CD4-positive, CD25-positive, alpha-beta regulatory T cell (primary cell): ENCODE measurements around the gene HELB. TPM values are rescaled to one million over a fixed set of nuclear protein-coding genes. Genes with fewer than 3 reads are reported as not detected.
A peak's percentile ranks its signal among the peaks of the same experiment; 100 is the strongest.

ENCODE experiments used
- ATAC-seq, 2 donors: fragments of 150-1000 bp; cut with Tn5 transposase; one replicate each; pipeline ENCODE4 v1.10.0; 2021; ENCODE audit warnings: low read depth in 2 of 2, moderate number of reproducible peaks in 2 of 2, moderate library complexity in 1 of 2
- DNase-seq, 3 donors: peaks; one replicate each; pipeline versions ENCODE4 v3.0.0 to v3.0.0-alpha.2; 2012 to 2022; ENCODE audit warnings: mixed read lengths in 1 of 3
- H3K27ac ChIP-seq: one replicate; pipeline ENCODE4 v1.7.0; 2013; ENCODE audit warnings: mild to moderate bottlenecking, low read length; ENCODE audit not compliant: insufficient read depth, poor library complexity, severe bottlenecking
- H3K27me3 ChIP-seq: one replicate; pipeline ENCODE4 v1.7.0; 2013; ENCODE audit warnings: low read length; ENCODE audit not compliant: control insufficient read depth, insufficient read depth
- H3K36me3 ChIP-seq: one replicate; pipeline ENCODE4 v1.7.0; 2013; ENCODE audit warnings: mild to moderate bottlenecking, low read length, moderate library complexity; ENCODE audit not compliant: control insufficient read depth, insufficient read depth
- H3K4me1 ChIP-seq: 2 replicates; pipeline ENCODE4 v1.7.0; 2013; ENCODE audit warnings: mild to moderate bottlenecking, low read length; ENCODE audit not compliant: insufficient read depth, control insufficient read depth, poor library complexity, severe bottlenecking
- H3K4me3 ChIP-seq: one replicate; pipeline ENCODE4 v1.7.0; 2013; ENCODE audit warnings: low read depth, mild to moderate bottlenecking, low read length, moderate library complexity
- H3K9me3 ChIP-seq, 2 experiments: 1 replicate in 1 of 2; 2 replicates in 1 of 2; pipeline ENCODE4 v1.7.0; 2013; ENCODE audit warnings: low read length in 2 of 2, mild to moderate bottlenecking in 1 of 2, moderate library complexity in 1 of 2; ENCODE audit not compliant: control insufficient read depth in 2 of 2
- H3K27ac Mint-ChIP-seq, 3 donors: one replicate each; pipeline ENCODE4 v1.8.0; 2020 to 2022; ENCODE audit warnings: mild to moderate bottlenecking in 3 of 3, mixed read lengths in 3 of 3, moderate library complexity in 2 of 3
- H3K27me3 Mint-ChIP-seq: one replicate; pipeline ENCODE4 v1.8.0; 2022; ENCODE audit warnings: mild to moderate bottlenecking, mixed read lengths
- H3K36me3 Mint-ChIP-seq: one replicate; pipeline ENCODE4 v1.8.0; 2020; ENCODE audit warnings: mixed read lengths
- H3K4me1 Mint-ChIP-seq, 4 donors: one replicate each; pipeline ENCODE4 v1.8.0; 2020 to 2022; ENCODE audit warnings: mixed read lengths in 4 of 4, mild to moderate bottlenecking in 1 of 4
- H3K4me3 Mint-ChIP-seq, 4 donors: one replicate each; pipeline ENCODE4 v1.8.0; 2020 to 2022; ENCODE audit warnings: mild to moderate bottlenecking in 4 of 4, mixed read lengths in 4 of 4, moderate library complexity in 3 of 4
- H3K9me3 Mint-ChIP-seq, 7 donors: one replicate each; pipeline ENCODE4 v1.8.0; 2020 to 2022; ENCODE audit warnings: mixed read lengths in 7 of 7, mild to moderate bottlenecking in 3 of 7, moderate library complexity in 2 of 7
- polyA plus RNA-seq, 4 donors: library from polyadenylated mRNA; unstranded; fragments of 300-500 nt; fragmentation: Illumina TruSeq; gene quantifications; one replicate each; pipeline ENCODE4 v1.2.3, GENCODE V29; 2021
- total RNA-seq: library from RNA; stranded (reverse); gene quantifications from one replicate; pipeline ENCODE4 v1.2.3, GENCODE V29; 2022

The HELB gene
- total and polyA plus RNA-seq, 5 donors from 2014 or later = 21.8 to 85.5 (median 25.2) TPM

- no peak for ATAC-seq
- Histone ChIP-seq H3K4me3 (peak overlapping the region; percentile 81), H3K4me1 (peaks cover 69% of the 10 kb centered on the region), H3K27ac (peak overlapping the region; percentile 53), H3K27me3 (no peaks in the 10 kb centered on the region), H3K36me3 (no peaks in the 10 kb centered on the region), H3K9me3 (no peaks in the 10 kb centered on the region)
- Mint-ChIP-seq H3K27me3 (no peaks in the 10 kb centered on the region), H3K9me3 (no peaks in the 10 kb centered on the region), H3K4me1 (peaks cover 46 to 90% (median 65%) of the 10 kb centered on the region in 4 donors), H3K27ac (peak overlapping the region; percentile 22 to 87 (median 85)), H3K36me3 (no peaks in the 10 kb centered on the region), H3K4me3 (peak overlapping the region; percentile 40 to 81 (median 68))
- no peak for DNase-seq
Observed at GRCh38 chr12:66287275-66287674, 15.0 kb upstream of the HELB start.

DNA sequence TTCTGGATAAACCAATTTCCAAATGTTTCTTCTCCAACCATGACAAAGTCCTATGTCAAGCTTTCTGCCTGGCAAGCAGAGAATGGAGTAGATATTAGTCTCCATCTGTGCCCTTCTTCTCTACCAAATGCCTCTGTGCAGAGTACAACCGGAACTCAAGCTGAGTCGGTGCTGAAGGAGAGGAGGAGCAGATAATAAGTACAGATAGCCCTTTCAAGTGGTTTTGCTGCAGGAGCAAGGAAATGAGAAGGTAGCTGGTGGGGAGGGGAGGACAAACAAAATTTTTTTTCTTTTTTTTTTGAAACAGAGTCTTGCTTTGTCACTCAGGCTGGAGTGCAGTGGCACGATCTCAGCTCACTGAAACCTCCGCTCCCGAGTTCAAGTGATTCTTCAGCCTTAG is 14.2 kb upstream of the HELB start:
- Histone ChIP-seq H3K27me3 (no peaks in the 10 kb centered on the region), H3K4me3 (peak overlapping the region; percentile 81), H3K9me3 (no peaks in the 10 kb centered on the region), H3K27ac (peak overlapping the region; percentile 53), H3K36me3 (no peaks in the 10 kb centered on the region), H3K4me1 (peaks cover 74% of the 10 kb centered on the region)
- Mint-ChIP-seq H3K27me3 (no peaks in the 10 kb centered on the region), H3K4me3 (peak overlapping the region; percentile 40 to 81 (median 68)), H3K9me3 (no peaks in the 10 kb centered on the region), H3K36me3 (no peaks in the 10 kb centered on the region), H3K4me1 (peaks cover 46 to 94% (median 66%) of the 10 kb centered on the region in 4 donors), H3K27ac (peak overlapping the region; percentile 22 to 87 (median 85))
- ATAC-seq (peak; percentile 99), DNase-seq (peak; percentile 54 to 93 (median 90))

DNA sequence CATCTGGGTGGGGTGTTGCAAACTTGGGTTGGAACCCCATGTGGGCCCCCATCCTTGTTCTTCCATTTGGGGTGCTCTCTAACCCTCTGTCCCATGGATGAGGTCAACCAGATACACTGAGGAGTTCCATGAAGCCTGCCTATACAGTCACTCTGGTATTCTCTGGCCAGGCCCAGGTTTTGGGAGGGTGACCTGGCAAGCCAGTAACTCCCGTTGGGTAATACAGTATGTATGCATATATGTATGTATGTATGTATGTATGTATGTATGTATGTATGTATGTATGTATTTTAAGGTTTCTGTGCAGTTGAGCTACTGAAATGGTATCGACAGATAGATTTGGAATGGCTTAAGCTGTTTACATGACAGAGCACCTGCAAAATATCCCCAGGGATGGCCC is 12.8 kb upstream of the HELB start:
- no peak for DNase-seq
- no peak for ATAC-seq
- H3K4me3 ChIP-seq = peak overlapping the region; percentile 71
- Mint-ChIP-seq H3K27ac (peak overlapping the region; percentile 85 to 87 (median 85)), H3K27me3 (no peaks in the 10 kb centered on the region), H3K4me3 (peak overlapping the region; percentile 39 to 81 (median 50)), H3K4me1 (peaks cover 50 to 87% (median 63%) of the 10 kb centered on the region in 4 donors), H3K36me3 (no peaks in the 10 kb centered on the region), H3K9me3 (no peaks in the 10 kb centered on the region)
- H3K27ac ChIP-seq = peak overlapping the region; percentile 53
- peaks cover 69% of the 10 kb centered on the region for H3K4me1 ChIP-seq
- H3K9me3 ChIP-seq = no peaks in the 10 kb centered on the region
- no peaks in the 10 kb centered on the region for H3K36me3 ChIP-seq
- H3K27me3 ChIP-seq = no peaks in the 10 kb centered on the region

DNA sequence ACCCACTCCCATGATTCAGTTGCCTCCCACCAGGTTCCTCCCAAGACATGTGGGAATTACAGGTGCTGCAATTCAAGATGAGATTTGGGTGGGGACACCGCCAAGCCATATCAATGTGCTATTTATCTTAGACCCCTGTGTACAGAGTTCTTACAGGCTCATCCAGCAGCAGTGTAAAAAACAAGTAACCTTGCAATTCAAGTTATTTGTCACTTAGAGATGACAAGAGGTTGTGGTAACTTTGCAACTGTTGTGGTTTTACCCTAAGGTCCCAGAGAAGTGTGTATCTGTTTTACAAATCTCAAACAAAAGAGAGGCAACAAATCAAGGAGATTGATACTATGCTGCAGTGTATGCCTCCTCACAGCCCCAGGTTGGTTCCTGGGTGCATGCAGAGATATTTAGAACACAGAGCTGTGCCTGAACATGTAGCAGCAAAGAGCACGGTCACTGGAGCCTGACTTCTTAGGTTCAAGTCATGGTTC is 11.5 kb upstream of the HELB start:
- H3K4me3 Mint-ChIP-seq = peak overlapping the region; percentile 42 to 70 (median 55)
- H3K27ac Mint-ChIP-seq = peak overlapping the region; percentile 85 to 87 (median 85)
- no peaks in the 10 kb centered on the region for H3K9me3 Mint-ChIP-seq
- peak in 2 of 3 donors; percentile 61 to 82 for DNase-seq
- H3K36me3 Mint-ChIP-seq = no peaks in the 10 kb centered on the region
- Histone ChIP-seq H3K27me3 (no peaks in the 10 kb centered on the region), H3K36me3 (no peaks in the 10 kb centered on the region), H3K27ac (peak overlapping the region; percentile 53), H3K4me3 (peak overlapping the region; percentile 71), H3K9me3 (no peaks in the 10 kb centered on the region), H3K4me1 (peaks cover 68% of the 10 kb centered on the region)
- peaks cover 50 to 82% (median 59%) of the 10 kb centered on the region in 4 donors for H3K4me1 Mint-ChIP-seq
- no peaks in the 10 kb centered on the region for H3K27me3 Mint-ChIP-seq
- ATAC-seq = peak; percentile 10 to 22

- DNase-seq (no peak), ATAC-seq (no peak)
- H3K27ac ChIP-seq = no peak overlapping the region
- Mint-ChIP-seq H3K4me1 (peaks cover 15 to 53% (median 31%) of the 10 kb centered on the region in 4 donors), H3K9me3 (no peaks in the 10 kb centered on the region), H3K4me3 (peak overlapping the region in 1 of 4 donors; percentile 3), H3K27ac (peak overlapping the region in 1 of 3 donors; percentile 53), H3K27me3 (no peaks in the 10 kb centered on the region), H3K36me3 (no peaks in the 10 kb centered on the region)
- no peaks in the 10 kb centered on the region for H3K27me3 ChIP-seq
- no peaks in the 10 kb centered on the region for H3K36me3 ChIP-seq
- H3K4me1 ChIP-seq = peaks cover 28% of the 10 kb centered on the region
- no peaks in the 10 kb centered on the region for H3K9me3 ChIP-seq
- H3K4me3 ChIP-seq = no peak overlapping the region
Observed at GRCh38 chr12:66296176-66296683, 6.1 kb upstream of the HELB start.

GRCh38 chr12:66297080-66297479 is 5.2 kb upstream of the HELB start:
- H3K9me3 Mint-ChIP-seq = peaks cover 0 to under 1% (median 0%) of the 10 kb centered on the region in 7 donors
- peak overlapping the region in 1 of 4 donors; percentile 3 for H3K4me3 Mint-ChIP-seq
- Histone ChIP-seq H3K27me3 (no peaks in the 10 kb centered on the region), H3K36me3 (no peaks in the 10 kb centered on the region), H3K27ac (no peak overlapping the region), H3K4me1 (peaks cover 24% of the 10 kb centered on the region), H3K4me3 (peak overlapping the region; percentile 2), H3K9me3 (no peaks in the 10 kb centered on the region)
- DNase-seq (no peak), ATAC-seq (no peak)
- peak overlapping the region in 1 of 3 donors; percentile 29 for H3K27ac Mint-ChIP-seq
- no peaks in the 10 kb centered on the region for H3K27me3 Mint-ChIP-seq
- peaks cover 9 to 50% (median 28%) of the 10 kb centered on the region in 4 donors for H3K4me1 Mint-ChIP-seq
- H3K36me3 Mint-ChIP-seq = no peaks in the 10 kb centered on the region

DNA sequence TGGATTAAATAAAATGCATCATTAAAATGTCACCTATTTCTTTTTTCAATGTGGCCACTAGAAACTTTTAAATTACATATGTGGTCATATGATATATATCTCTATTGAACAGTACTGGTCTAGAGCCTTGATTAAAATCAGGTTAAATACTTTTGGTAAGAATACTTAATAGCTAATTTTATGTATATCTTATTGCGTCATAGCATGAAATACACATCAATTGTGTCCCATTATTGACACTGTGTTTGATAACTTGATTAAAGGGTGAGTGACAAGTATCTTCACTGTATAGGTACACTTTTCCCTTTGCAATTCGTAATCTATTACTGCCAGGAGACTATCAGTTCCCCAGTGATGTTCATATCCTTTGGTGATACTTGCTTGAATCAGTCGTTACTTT is 4.4 kb upstream of the HELB start:
- H3K4me1 Mint-ChIP-seq = peaks cover 9 to 43% (median 27%) of the 10 kb centered on the region in 4 donors
- H3K27ac Mint-ChIP-seq = no peak overlapping the region
- no peaks in the 10 kb centered on the region for H3K36me3 Mint-ChIP-seq

DNA sequence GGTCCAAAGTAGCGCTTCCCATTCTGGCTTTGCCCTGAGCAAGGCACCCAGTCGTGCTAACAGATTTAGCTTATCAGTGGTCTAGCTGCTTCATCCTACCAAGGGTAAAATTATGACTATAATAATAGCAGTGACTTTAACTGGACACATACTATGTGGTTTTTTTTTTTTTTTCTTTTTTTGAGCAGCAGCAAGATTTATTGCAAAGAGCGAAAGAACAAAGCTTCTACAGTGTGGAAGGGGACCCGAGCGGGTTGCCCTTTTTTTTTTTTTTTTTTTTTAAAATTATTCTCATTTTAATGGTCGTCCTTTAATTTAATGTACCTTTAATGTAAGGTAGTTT is 505 bp downstream of the HELB start:
- H3K9me3 Mint-ChIP-seq = peaks cover 0 to 1% (median 0%) of the 10 kb centered on the region in 7 donors
- H3K4me3 Mint-ChIP-seq = peak overlapping the region; percentile 97 to 99 (median 98)
- no peaks in the 10 kb centered on the region for H3K27me3 Mint-ChIP-seq
- H3K36me3 Mint-ChIP-seq = peaks cover 27% of the 10 kb centered on the region
- DNase-seq (no peak), ATAC-seq (no peak)
- H3K27ac Mint-ChIP-seq = peak overlapping the region; percentile 96 to 100 (median 98)
- H3K4me1 Mint-ChIP-seq = peaks cover 30 to 47% (median 36%) of the 10 kb centered on the region in 4 donors
- Histone ChIP-seq H3K9me3 (no peaks in the 10 kb centered on the region), H3K27me3 (no peaks in the 10 kb centered on the region), H3K4me1 (peaks cover 40% of the 10 kb centered on the region), H3K4me3 (peak overlapping the region; percentile 98), H3K27ac (peak overlapping the region; percentile 91), H3K36me3 (peaks cover 17% of the 10 kb centered on the region)

More for the DNA sequence above, 4.4 kb upstream of the HELB start:
- Histone ChIP-seq H3K36me3 (no peaks in the 10 kb centered on the region), H3K4me3 (no peak overlapping the region), H3K4me1 (peaks cover 18% of the 10 kb centered on the region), H3K27ac (no peak overlapping the region), H3K9me3 (no peaks in the 10 kb centered on the region), H3K27me3 (no peaks in the 10 kb centered on the region)
- H3K4me3 Mint-ChIP-seq = no peak overlapping the region
- DNase-seq = no peak
- no peak for ATAC-seq
- H3K9me3 Mint-ChIP-seq = peaks cover 0 to 1% (median 0%) of the 10 kb centered on the region in 7 donors
- no peaks in the 10 kb centered on the region for H3K27me3 Mint-ChIP-seq
